ENCODE measurements around the gene SPRR4.

- TF ChIP-seq CTCF (IDR thresholded peaks at IDR 0.05; ENCODE audit: low read depth, low read length) (peak; percentile 16), POLR2A (IDR thresholded peaks at IDR 0.05; ENCODE audit: extremely low read depth, insufficient read length) (no peak)
These were observed 9.9 kb upstream of the SPRR4 start for GRCh38 chr1:152960452-152961044.

Measured in NB4 (cell line).